ENCODE measurements around the gene NBPF26.
"Not testable (repeated sequence)": the region's sequence is repeated elsewhere in the genome, so short reads cannot be mapped to it uniquely, and the experiment has no call there.

NBPF26 gene

DNA sequence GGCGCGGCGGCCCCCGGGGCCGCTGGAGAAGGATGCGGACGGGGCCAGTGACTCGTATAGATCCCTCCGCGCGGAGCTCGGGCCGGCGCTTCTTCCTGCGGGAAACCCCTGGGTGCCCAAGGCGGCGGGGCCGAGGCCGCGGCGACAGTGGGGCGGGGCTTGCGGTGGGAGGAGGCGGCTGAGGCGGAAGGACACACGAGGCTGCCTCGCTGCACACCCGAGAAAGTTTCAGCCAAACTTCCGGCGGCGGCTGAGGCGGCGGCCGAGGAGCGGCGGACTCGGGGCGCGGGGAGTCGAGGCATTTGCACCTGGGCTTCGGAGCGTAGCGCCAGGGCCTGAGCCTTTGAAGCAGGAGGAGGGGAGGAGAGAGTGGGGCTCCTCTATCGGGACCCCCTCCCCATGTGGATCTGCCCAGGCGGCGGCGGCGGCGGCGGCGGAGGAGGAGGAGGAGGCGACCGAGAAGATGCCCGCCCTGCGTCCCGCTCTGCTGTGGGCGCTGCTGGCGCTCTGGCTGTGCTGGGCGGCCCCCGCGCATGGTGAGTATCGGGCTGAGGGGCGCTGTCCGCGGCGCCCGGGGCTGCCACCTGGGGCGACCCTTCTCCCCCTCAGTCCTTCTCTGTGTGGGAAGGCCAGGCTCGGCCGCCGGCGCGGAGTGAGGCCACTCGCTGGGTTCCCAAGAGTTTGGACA lies at the start of gene NBPF26:
Gene NBPF26 (plus strand): TSS at position 231 of the 688 bp plus-strand sequence.
- in situ Hi-C loops (cut with HindIII; ENCODE audit: low sequenced_read_pairs); H3K4me3 ChIP-seq (ENCODE audit: low read depth, low read length): not testable (repeated sequence)
- peak; percentile 0 for DNase-seq (ENCODE audit: low read depth, low spot score)

DNA sequence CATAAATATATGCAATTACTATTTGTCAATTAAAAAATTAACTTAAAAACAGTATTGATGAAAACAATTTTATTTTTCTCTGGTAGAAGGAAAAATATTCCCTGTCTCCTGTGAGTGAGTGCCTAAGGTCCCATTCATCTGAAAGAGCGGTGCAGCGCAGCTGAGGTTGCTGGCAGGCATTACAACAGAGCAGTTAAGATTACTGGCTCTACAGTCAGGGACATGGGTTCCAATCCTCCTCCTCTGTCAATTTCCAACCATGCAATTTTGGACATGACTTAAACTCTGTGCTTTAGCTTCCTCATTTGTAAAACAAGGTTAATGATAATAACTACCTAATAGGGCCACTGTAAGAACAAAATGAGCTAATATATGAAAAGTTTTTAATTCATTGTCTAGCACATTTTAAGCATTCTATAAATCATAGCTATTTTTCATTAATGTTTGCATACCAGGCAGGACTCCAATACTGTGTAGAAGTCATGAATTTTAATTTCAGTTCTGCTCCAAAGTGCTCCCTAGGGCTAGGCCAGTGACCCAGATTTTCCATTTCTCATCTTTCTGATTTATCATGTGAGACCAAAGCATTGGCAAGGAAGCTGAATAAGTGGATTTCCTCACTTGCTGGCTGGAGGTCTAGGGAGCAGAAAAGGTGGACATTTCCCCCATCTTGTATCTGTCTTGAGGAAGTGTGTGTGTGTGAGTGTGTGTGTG lies 43.5 kb upstream of the NBPF26 start:
- H3K4me3 ChIP-seq (ENCODE audit: low read depth, low read length); in situ Hi-C loops (cut with HindIII; ENCODE audit: low sequenced_read_pairs); DNase-seq (ENCODE audit: low read depth, low spot score): not testable (repeated sequence)

DNA sequence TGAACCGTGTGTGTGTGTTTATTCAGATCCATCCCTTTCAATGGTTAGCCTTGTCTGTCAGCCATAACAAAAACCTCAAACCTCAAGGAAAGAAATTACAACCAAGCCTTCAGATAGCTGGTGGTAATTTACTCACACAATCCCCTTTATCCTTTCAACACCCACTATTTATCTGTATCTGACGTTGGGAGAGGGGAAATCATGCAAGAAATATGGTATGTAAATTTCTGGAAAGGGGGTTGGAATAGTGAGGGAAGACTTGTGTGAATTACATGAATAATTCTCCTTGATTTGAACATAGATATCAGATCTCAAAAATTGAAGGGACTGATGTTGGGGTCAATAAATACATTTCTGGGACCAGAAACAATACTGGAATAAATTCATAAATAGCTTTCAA lies 42.8 kb upstream of the NBPF26 start:
- in situ Hi-C loops (cut with HindIII; ENCODE audit: low sequenced_read_pairs); H3K4me3 ChIP-seq (ENCODE audit: low read depth, low read length); DNase-seq (ENCODE audit: low read depth, low spot score): not testable (repeated sequence)

DNA sequence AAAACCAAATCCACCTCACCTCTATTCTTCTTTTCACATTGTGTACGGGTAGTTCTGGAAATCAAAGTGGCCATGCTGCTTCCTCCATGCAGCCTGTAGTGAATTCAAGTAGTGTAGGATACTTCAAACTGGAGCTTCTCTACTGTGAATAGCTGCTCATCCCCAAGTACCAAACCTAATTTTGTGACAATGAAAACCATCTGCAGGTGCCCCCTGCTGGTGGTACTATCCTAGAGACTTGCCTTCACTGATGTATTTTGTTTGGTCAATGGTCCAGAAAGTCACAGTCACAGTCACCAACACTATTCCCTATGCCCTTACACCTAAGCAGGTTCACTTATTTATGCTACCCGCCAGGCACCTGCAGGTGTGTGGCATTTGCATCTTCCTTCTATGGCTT lies 39.3 kb upstream of the NBPF26 start:
- in situ Hi-C loops (cut with HindIII; ENCODE audit: low sequenced_read_pairs), result not testable (repeated sequence)

DNA sequence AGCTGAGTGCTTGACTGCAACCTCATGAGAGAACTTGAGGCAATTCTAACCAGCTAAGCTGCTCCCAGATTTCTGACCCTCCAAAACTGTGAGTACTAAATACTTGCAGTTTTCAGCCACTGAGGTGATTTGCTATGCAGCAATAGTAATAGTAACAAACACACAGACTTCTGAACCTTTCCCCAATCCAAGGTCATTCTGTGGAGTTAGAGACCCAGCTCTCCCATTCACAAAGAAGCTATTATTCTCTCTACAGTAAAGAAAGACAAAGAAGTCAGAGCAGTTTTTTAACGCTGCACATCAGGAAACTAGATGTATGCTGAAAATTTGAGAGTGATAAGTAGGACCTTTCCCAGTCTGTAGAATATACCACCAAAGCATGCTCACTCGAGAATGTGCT lies 38.1 kb upstream of the NBPF26 start:
- DNase-seq (ENCODE audit: low read depth, low spot score); H3K4me3 ChIP-seq (ENCODE audit: low read depth, low read length); in situ Hi-C loops (cut with HindIII; ENCODE audit: low sequenced_read_pairs): not testable (repeated sequence)

More for the DNA sequence above, 39.3 kb upstream of the NBPF26 start:
- not testable (repeated sequence) for DNase-seq (ENCODE audit: low read depth, low spot score); H3K4me3 ChIP-seq (ENCODE audit: low read depth, low read length)

DNA sequence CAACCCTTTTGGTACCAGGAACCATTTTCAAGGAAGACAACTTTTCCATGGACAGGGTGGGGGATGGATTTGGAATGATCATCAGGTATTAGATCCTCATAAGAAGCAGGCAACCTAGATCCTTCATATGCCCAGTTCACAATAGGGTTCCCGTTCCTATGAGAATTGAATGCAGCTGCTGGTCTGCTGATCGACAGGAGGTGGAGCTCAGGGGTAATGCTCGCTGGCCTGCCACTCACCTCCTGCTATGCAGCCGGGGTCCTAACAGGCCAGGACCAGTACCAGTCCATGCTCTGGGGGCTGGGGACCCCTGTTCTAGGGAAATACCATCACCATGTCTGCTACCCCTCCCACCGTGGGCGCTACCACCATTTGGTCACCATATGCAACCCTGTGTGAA lies 36.5 kb upstream of the NBPF26 start:
- H3K4me3 ChIP-seq (ENCODE audit: low read depth, low read length); in situ Hi-C loops (cut with HindIII; ENCODE audit: low sequenced_read_pairs); DNase-seq (ENCODE audit: low read depth, low spot score): not testable (repeated sequence)

DNA sequence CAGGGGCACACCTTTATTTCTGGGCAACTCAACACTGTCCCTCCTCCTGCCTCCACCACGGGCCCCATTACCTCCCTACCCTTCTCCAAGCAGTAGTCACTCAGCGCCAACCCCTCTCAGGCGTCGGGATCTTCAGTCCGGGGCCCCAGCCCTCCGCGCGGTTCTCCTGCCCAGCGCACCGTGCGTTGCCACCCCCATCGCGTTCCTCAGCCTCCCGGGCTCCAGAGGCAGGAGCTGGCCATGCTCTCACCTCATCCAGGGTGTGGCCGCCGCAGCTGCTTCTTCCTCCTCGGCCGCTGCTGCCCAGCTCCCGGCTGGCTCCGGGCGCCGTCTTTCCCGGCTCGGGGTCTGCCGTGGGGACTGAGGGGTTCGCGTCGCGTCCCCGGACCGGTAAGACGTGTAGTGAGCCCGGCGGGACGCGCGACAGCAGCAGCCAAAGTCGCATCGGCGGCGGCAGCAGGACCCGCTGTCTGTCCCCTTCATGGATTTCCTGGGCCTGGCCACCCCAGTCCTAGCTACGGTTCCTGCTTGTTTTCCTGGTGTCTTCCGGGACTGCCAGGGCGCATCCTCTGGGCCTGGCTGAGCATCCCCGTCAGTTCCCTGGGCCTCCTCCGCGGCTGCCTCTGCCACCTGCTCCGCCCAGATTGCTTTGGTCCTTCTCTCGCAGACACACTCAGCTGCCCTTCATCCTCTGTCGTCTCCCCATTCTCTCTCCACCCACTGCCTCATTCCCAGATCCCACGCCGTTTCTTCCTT lies 22.8 kb upstream of the NBPF26 start:
- H3K4me3 ChIP-seq (ENCODE audit: low read depth, low read length), result peak overlapping the region; percentile 23
- in situ Hi-C loops (cut with HindIII; ENCODE audit: low sequenced_read_pairs); DNase-seq (ENCODE audit: low read depth, low spot score): not testable (repeated sequence)

DNA sequence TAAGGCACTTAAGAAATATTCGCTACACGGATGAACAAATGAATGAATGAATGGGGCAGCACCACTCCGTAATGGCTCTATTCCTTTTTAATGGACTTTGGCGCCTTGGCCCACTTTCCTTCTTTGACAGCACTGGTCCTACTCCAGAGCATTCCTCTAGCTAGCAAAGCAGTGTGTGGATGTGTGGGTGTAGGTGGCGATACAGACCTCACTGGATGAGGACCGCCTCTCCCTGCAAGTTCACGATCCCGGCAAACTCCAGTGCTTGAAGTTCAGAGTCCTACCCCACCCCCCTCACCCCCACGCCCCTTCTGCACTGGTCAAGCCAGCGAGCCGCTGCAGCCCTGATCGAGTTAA lies 409 bp upstream of the NBPF26 start:
- H3K4me3 ChIP-seq (ENCODE audit: low read depth, low read length), result not testable (repeated sequence)

DNA sequence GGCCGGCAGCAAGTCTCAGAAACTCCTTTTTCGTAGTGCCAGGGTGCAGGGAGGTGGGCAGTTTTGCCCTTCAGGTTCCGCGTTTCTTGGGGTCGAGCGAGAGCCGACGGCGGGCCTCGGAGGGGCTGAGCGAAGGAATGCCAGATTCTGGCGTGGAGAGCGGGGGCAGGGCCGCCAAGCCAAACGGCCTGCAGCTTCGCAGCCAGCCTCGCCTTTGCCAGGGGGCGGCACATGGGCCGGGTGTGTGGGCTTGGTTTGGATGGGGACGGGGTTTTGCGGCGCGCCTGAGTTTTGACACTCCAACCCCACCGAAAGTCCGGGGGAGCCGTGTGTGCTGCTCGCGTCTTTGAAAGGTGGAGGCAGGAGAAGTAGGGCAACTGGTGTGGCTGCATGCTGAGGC lies 762 bp downstream of the NBPF26 start:
- H3K4me3 ChIP-seq (ENCODE audit: low read depth, low read length); in situ Hi-C loops (cut with HindIII; ENCODE audit: low sequenced_read_pairs); DNase-seq (ENCODE audit: low read depth, low spot score): not testable (repeated sequence)

More for the DNA sequence above, 409 bp upstream of the NBPF26 start:
- in situ Hi-C loops (cut with HindIII; ENCODE audit: low sequenced_read_pairs); DNase-seq (ENCODE audit: low read depth, low spot score): not testable (repeated sequence)

DNA sequence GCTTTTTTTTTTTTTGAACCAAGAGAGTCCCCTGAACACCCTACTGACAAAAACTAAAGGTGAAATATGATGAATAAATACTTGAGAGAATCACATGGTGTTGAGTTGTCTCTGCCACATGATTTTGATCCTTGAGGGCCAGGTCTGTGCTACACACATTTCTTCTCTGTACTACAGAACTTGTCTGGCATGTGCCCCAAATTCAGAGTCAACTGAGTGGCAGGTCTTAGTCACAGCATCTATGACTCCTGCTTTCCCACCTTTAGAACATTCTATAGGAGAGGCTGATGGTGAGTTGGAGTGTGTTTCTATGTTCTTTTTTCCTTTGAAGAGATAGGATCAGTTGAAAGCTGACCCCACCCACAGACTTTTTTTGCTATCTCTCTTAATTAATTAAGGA lies 5.1 kb downstream of the NBPF26 start:
- in situ Hi-C loops (cut with HindIII; ENCODE audit: low sequenced_read_pairs); H3K4me3 ChIP-seq (ENCODE audit: low read depth, low read length); DNase-seq (ENCODE audit: low read depth, low spot score): not testable (repeated sequence)

DNA sequence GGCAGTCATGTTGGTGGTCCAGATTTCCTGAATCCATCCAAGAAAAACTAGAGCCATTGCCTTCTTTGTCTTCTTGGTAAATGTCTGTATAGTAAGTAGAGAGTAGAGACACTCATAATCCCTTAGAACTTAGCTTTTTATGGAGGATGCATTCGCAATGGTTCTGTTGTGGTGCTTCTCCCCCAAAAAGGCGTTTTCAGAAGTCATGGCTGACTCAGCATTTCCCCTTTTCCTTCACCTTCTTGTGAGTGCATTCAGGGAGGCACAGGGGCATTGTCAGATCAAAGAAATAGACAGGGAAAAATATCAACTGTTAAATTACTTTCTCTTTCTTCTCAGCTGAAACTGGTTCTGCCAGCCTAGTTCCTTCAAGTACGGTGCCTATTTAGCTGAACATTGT lies 45.3 kb downstream of the NBPF26 start:
- in situ Hi-C loops (cut with HindIII; ENCODE audit: low sequenced_read_pairs); H3K4me3 ChIP-seq (ENCODE audit: low read depth, low read length); DNase-seq (ENCODE audit: low read depth, low spot score): not testable (repeated sequence)

DNA sequence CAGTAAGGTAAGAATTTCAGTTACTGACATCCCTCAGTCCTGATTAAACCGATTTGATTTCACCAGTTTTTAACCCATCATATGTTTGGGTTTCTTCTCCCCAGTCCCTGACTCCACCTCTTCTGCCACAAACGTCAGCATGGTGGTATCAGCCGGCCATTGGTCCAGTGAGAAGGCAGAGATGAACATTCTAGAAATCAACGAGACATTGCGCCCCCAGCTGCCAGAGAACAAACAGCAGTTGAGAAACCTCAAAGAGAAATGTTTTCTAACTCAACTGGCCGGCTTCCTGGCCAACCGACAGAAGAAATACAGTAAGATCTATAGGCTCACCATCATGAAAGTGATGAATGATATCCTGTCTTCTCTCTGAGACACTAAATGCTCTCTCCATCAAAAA lies 81.7 kb downstream of the NBPF26 start:
- in situ Hi-C loops (cut with HindIII; ENCODE audit: low sequenced_read_pairs); DNase-seq (ENCODE audit: low read depth, low spot score): not testable (repeated sequence)

DNA sequence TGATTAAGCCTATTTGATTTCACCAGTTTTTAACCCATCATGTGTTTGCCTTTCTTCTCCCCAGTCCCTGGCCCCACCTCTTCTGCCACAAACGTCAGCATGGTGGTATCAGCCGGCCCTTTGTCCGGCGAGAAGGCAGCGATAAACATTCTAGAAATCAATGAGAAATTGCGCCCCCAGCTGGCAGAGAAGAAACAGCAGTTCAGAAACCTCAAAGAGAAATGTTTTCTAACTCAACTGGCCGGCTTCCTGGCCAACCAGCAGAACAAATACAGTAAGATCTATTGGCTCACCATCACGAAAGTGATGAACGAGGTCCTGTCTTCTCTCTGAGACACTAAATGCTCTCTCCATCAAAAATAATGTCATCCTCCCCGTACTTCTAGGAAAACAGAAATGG lies 88.1 kb downstream of the NBPF26 start:
- H3K4me3 ChIP-seq (ENCODE audit: low read depth, low read length); in situ Hi-C loops (cut with HindIII; ENCODE audit: low sequenced_read_pairs); DNase-seq (ENCODE audit: low read depth, low spot score): not testable (repeated sequence)

More for the DNA sequence above, 81.7 kb downstream of the NBPF26 start:
- H3K4me3 ChIP-seq (ENCODE audit: low read depth, low read length), result not testable (repeated sequence)

DNA sequence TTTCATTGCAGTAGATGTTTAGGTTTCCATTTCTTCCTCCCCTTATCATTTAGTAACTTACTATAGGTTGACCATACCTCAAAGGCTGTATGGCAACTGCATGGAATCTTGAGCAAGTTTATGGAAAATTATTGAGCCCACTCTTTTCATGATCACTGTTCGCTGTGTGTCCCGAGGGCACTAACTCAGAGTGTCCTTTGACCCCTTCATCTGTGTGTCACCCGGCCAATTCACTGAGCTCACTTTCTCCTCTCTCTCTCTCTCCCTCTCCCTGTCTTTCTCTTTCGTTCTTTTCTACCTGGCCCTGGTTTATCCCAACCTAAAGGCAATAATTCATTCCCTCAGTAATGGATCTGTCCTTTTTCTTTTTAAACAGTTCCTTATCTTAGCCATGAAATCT lies 101.3 kb downstream of the NBPF26 start:
- DNase-seq (ENCODE audit: low read depth, low spot score); H3K4me3 ChIP-seq (ENCODE audit: low read depth, low read length); in situ Hi-C loops (cut with HindIII; ENCODE audit: low sequenced_read_pairs): not testable (repeated sequence)

DNA sequence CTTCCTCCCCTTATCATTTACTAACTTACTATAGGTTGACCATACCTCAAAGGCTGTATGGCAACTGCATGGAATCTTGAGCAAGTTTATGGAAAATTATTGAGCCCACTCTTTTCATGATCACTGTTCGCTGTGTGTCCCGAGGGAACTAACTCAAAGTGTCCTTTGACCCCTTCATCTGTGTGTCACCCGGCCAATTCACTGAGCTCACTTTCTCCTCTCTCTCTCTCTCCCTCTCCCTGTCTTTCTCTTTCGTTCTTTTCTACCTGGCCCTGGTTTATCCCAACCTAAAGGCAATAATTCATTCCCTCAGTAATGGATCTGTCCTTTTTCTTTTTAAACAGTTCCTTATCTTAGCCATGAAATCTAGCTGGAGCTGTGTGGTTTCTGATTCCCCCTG lies 102.9 kb downstream of the NBPF26 start:
- DNase-seq (ENCODE audit: low read depth, low spot score); in situ Hi-C loops (cut with HindIII; ENCODE audit: low sequenced_read_pairs); H3K4me3 ChIP-seq (ENCODE audit: low read depth, low read length): not testable (repeated sequence)

DNA sequence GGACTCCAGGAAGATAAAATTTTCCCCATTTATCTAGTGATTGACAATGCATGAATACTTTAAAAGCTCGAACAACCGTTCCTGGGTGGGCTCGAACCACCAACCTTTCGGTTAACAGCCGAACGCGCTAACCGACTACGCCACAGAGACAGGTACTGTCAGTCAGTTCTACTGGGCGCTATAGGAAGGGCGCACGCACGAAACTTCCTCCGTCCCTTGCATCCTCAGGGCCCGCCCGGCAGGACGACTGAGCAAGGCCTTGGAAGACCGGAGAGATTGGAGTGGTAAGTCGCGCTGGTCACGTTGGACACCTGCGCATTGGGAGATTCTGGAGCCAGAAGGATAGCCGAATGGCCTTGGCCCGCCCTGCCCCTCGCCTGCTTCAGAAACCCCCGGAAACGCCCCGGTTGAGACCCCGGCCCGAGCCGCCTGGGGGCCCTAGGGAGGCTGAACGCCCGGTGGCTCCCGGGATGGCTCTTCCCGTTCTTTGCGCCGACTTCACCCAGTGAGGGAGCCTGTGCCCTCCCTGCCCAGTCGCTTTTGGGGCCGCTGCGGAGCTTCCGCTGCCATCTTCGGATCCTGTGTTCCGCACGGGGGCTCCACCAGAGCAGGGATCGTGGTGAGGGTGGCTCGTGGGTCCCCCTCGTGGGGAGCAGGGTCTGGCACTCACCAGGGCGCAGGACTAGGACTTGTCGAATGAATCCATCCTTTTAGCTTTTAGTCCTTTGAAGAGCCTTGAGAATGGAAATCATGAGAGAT lies 120.6 kb downstream of the NBPF26 start:
- in situ Hi-C loops (cut with HindIII; ENCODE audit: low sequenced_read_pairs); DNase-seq (ENCODE audit: low read depth, low spot score); H3K4me3 ChIP-seq (ENCODE audit: low read depth, low read length): not testable (repeated sequence)

DNA sequence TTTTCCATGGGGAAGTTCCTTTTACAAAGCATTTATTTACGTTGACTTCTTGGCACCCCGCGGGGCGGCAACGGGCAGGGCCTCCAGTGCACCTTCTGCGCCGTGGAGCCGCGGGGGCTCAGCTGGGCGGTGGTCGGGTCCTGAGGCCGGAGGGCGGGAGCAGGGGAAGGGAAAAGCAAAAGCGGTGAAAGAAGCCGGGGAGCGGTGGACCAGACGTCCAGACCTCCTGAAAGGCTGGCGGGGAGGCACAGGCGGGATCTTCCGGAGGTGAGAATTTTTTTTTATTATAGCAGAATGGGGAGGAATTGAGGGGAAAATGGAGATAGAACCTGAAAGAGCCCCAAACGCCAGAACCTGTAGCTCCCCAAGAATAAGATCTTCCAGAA lies 121.2 kb downstream of the NBPF26 start:
- DNase-seq (ENCODE audit: low read depth, low spot score); in situ Hi-C loops (cut with HindIII; ENCODE audit: low sequenced_read_pairs); H3K4me3 ChIP-seq (ENCODE audit: low read depth, low read length): not testable (repeated sequence)

All from astrocyte of the spinal cord (primary cell).